Fibroblast of skin of right quadriceps (primary cell): ENCODE results near the gene RAP2A.

ENCODE experiments used
- DNase-seq: peaks from one replicate; pipeline ENCODE4 v3.0.0-alpha.2; 2013

The RAP2A gene

DNA sequence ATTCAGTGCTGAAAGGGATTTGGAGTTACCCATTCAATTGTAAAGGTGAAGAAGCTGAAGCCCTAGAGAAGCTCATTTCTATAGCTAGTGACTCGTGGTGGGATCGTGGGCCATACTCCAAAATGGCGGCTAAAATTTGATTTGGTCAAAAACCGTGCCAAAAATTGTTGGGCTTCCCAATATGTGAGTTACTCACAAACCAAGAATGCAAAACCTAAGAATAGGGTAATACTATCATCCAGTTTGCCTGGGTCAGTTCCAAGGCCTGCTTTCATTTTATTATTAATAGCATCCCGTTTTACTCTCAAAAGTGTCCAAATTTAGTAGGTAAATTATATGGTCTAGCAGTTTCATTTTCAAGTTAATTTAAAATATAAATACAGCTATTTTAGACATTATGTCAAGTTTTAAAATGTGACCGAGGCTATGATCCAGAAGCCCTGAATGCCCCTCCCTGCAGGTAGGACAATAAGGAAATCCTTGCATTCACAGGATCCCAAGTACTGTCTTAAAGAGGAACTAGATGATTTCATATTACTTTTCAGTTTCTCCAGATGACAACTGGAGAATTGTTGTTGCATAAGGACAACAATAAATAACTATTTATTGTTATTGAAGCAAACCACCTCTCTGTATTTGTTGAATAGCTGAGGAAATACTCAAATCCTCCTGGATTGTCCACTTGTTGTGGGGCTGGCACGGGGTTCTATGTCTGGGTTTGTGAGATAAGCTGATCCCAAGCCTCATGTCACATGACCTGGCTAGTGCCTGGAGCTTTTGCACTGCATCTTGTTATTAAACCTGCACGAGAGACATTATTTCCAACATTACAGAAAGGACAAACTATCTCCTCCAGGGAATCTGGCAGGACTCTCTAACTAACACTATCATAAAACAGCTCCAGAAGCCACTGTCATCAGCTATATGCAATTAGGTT lies 11.6 kb upstream of the RAP2A start:
- DNase-seq, result peak; percentile 35

DNA sequence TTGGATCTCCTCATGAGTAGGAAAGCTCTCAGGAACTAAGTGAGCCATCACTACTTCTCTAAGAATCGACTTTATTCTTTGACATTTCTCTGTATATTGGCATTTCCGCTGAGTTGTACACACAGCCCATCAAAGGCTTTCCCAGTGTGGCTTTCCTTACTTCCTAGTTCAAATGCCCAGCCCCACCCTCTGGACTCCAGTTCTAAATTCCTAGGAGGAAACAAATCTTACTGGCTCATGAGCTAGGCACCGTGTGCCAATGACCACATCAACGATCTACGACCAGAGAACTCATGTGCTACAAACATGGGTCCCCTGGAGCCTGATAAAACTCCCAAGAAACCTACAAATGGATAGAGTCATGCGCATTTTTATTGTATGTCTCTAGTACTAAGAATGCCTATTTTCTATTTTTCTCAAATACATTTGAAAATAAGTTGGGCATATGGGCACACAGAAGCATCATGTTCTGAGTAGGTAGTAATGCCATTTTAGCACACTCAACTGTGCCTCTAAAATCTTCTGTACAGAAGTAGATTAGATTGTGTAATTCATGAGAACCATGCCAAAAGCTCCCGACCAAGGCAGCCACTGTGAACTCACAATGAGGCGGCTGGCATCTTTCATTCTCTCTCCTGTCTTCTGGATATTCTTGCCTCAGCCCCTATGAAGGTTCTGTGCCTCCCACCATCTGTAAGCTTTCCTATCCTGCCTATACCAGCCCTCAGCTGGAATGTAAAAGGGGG lies 10.5 kb upstream of the RAP2A start:
- DNase-seq, result no peak

DNA sequence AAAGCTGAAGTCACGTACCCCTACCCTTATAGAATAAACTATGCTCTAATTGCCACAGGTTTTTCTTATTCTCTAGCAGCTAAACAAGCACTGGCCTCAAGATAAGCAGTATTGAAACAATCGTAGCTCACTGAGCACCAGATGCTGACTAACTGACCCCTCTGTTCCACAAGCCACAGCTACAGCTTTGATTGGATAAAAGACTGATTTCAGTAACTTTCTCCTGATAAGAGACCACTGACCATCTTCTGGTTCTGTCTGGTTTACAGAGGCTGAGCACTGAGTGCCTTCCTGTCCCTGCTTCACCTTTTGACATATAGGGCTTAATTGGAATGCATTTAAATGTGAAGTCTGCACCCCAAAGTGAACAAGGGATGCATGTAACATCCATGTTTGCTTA lies 8.4 kb upstream of the RAP2A start:
- DNase-seq, result no peak

DNA sequence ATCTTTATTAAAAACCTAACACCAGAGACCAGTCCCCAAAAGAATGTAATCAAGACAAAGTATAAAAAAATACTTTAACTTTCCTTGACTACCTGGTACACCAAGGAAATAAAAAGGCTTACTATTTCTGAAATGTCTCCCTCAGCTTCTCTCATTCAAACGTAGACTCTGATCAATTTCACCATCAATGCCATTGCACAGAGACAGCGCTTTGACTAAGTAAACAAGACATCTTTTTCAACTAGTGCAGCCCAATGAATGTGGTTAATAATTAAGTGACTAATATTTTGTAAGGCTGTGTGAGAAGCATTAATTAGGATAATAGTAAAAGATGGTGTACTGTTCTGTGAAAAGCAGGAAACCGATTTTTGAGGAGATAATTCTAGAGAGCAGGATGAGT lies 7.3 kb upstream of the RAP2A start:
- no peak for DNase-seq

DNA sequence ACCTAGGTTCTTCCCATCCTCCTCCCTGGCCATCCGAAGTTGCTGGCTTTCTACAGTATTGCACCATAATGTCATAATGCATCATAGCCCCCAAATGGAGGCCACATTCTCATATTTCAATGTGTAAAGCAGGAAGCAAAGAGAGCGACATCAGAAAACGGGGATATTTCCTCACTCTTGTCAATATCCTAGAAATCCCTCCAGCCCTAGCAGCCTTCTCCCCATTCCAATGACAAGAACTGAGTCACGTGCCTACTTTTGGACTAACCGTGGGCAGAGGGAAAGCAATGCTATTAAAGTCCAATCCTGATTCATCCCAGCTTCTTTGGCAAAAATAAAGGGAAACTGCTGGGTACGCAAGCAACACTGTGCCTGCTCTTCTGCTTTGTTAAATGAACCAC lies 4.3 kb upstream of the RAP2A start:
- DNase-seq, result peak; percentile 57

DNA sequence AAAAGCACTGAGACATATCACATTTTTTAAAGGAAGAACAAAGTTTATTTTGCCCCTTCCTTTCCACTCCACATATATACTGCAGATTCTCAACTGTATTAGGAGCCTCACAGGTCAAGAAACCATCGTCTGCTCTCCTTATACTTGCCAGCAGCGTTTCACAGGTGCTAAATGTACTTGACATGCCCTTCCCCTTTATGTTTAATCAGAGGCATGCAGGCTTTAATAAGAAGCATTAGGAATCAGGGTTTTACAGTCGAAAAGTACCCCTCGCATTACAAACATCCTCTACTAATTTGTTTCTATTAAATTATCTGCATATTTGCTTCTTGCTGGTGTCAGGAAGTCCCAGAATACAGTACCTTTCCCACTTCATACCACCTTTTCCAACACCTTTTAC lies 3.7 kb upstream of the RAP2A start:
- DNase-seq, result no peak

DNA sequence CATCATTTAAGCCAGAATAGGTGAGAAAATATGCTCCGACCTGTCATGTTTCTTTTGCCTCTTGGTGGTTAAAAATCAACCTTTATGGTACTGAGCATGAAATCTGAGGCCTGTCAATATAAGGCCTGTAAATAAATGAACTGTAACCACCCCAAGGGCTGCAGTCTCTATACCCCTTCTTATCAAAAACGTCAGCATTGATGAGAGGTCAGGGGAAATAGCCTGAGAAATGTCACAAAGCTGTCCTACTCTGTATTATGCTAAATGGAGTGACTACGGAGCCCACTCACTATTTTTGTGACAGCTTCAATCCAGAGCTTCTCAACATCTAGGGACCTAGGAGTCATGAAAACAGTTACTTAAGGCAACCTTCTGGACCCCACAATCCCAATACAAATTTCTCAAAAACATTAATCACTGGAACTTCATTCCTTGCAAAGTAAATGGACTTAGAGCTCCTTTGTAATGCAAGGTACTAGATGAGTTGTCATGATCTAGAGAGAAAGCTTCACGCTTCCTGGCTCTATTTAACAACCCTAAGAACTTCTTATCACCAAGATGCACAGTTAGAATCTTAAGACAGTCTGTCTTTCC lies 2.7 kb upstream of the RAP2A start:
- no peak for DNase-seq

DNA sequence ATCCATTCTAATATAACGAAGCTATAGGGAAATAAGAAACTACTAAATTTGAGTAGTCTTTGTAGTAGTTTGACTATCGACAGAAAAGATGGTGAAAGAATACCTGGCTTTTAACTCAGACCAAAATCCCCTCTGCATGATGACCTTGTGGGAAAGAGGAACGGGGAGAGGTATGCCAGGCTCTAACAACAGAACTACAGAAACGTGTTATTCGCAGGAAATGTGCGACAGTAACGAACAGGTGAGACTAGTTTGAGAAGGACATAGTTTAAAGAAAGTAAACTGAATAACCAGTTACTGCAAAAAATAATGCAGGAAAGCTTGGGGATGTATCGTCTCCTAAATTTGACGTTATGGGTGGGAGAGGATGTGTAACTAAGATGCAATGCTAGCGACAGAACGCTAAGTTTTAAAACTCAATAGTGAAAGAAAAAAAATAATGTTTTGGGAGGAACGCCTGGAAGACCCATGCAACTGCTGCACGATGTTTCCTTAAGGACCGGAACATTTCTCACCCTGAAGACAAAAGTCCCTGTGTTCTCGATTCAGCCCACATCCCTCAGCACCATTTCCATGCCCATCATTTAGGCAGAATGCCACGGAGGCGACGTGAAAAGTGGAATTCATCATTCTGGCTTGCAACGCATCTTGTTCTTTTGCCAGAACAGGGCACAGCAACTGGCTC lies 1.6 kb upstream of the RAP2A start:
- no peak for DNase-seq

DNA sequence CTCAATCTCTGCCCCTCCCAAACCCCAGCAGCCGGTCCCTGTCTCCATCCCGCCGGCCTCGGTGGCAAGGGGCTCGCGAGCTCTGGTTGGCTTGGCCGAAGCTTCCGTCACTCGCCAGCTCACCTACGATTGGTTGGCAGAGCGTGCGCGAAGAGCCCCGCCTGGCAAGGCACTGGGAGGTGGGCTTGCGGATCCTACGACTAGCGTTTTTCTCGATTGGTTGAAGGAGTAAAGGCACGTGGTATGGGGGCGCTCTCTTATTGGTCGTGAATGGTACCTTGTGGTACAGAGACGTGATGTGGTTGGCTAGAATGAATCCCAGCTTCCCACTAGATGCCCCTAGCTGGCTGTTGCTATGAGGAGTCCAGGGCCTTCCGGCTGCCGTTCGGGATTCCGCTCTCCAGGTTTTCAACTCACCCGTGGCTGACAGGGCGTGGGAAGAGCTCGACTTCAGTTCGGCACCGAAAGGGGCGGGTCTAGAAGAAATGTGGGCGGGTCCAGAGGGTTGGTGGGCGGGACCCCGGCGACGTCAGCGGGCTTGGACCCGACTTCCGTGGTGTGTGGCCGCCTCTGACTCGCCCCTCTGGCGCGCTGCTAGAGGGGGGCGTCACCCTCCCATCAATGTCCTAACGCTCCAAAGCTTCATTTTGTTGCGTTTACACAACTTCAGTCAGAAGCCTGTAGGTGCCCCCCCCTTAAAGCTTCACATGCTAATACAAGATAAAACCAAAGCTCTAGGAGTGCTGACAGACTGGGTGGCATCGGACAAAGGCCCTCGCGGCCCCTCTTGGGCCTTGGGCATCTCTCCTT lies 847 bp upstream of the RAP2A start:
- DNase-seq, result peak; percentile 100

DNA sequence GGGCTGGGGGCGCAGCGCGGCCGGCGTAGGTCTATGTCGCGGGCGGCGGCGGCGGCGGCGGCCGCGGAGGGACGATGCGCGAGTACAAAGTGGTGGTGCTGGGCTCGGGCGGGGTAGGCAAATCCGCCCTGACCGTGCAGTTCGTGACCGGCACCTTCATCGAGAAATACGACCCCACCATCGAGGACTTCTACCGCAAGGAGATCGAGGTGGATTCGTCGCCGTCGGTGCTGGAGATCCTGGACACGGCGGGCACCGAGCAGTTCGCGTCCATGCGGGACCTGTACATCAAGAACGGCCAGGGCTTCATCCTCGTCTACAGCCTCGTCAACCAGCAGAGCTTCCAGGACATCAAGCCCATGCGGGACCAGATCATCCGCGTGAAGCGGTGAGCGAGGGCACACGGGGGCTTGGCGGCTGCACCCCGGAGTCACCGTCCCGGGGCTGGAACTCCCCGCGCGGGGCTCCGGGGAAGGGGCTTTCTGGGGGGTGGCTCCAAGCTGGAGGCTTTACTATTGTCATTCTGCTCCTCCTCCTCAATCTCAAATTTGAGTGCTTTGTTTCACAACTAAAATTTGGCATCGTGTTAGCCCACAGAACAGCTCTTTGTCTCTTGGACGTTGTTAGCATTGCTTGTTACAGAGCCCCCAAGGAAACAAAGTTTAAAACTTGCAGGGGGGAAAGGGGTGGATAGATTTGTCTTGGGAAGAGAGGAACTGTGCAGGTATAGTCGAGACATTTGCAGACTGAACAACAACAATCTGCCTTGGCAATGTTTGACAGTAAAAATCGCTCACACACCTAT lies 630 bp downstream of the RAP2A start:
- peak; percentile 27 for DNase-seq

DNA sequence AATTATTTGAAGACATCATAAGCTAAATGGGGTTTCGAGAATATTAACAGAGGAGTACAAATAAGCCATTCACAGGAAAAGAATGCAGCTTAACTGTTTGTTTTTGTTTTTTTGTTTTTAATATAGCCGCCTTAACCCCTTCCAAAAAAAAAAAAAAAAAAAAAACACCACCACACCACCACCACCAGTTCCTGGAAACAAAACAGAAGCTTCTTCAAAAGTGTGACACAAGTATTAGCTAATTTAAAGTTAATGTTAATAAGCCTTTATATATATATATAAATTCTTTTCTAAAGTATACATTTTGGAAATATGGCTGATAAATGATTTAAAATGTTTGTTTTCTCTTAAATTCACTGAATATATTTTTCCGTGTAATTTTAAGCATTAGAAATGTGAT lies 1.4 kb downstream of the RAP2A start:
- no peak for DNase-seq

DNA sequence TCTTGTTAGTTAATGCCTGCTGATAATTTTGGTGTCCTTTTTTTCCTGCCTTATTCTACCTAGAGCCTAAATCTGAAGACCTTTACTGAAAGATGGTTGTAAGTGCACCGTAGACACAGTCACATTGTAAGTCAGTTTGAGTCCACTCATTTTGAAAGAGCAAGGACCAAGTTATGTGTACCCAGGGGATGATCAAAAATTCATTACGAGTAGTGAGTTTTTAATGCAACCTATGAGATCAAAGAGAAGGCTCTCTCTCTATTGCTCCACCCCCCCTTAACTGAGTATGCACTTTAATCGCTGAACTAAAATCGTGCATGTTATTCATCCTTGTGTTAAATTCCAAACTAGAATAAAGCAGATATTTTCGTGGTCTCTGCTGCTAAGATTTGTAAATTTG lies 1.8 kb downstream of the RAP2A start:
- no peak for DNase-seq

DNA sequence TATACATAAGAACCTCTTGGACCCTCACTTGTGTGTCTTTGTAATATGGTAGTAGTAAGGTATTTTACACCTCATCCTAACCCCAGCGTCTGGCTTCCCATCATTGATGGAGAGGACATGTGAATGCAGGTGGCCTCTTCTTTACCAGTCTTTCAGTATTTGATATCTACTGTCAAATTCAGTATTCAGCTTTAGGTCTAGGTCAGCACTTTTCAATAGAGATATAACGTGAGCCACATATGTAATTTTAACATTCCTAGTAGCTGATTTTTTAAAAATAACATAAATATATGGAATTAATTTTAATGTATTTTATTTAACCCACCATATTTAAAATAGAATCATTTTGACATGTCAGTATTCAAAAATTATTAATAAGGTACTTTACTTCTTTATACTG lies 2.9 kb downstream of the RAP2A start:
- DNase-seq, result no peak

DNA sequence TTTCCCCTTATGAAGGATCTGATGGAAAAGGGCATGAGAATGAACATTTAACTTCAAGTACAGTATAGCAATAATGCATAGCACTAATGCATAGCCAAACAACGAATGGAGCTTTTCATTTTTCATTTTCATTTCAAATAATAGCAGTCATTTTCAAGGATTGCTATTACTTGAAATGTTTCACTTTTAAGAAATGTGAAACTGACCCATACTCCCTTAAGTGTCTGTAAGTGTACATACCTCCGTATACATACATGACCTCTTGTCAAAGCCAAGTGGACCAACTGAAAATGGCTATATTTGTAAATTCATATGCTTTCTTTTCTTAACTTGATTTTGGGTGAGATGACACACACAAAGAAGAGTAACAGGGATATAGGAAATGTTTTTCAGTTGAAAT lies 3.8 kb downstream of the RAP2A start:
- no peak for DNase-seq

DNA sequence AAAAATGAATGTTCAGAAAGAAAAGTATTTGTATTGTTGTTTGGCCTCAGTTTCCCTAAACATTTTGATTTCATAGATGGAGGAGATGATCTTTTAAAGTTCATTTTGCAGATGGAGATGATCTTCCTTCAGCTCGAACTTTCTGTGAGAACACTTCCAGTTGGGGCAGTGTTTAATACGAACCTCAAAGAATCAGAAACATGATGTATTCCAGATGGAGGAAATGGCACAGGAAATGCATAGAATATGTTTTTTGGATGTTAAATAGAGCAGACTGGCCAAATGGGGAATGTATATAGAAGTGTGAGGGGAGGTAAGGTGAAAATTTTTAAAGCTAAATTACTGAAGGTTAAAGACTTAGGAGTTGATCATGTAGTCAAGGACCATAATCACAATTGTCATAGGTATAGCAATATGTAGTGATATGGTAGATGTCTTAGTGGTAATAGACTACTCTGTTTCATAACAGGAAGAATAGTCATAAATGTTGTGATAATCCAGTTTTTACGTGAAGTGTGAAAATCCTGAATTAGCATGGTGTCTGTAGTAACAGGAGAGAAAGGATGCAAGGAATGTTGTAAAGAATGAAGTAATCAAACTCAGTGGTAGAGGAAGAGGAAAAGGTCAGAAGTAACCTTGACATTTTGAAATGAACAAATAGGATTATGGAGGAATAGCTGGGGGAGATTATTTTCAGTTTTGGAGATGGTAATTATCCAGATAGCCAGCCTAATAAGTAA lies 5.1 kb downstream of the RAP2A start:
- peak; percentile 25 for DNase-seq

DNA sequence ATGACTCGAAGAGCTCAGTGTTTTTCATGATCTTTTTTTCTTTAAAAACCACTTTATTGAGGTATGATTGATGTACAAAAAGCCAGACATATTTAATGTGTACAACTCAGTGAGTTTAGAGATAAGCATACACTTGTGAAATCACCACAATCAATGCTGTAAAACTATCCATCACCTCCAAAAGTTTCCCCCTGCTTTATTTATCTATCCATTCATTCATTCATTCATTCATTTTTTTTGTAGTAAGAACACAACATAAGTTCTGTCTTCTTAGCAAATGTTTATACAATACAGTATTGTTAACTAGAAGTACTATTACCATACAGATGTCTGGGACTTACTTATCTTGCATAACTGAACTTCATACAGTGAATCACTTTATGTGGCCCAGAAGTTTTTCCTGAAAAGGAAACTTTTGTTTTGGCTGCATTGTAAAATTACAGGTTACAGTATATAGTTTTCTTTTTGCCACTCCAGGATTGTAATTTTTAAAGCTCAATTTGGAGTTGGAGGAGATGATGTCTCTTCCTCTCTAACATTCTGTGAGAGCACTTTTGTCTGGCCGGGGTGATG lies 6.7 kb downstream of the RAP2A start:
- no peak for DNase-seq

DNA sequence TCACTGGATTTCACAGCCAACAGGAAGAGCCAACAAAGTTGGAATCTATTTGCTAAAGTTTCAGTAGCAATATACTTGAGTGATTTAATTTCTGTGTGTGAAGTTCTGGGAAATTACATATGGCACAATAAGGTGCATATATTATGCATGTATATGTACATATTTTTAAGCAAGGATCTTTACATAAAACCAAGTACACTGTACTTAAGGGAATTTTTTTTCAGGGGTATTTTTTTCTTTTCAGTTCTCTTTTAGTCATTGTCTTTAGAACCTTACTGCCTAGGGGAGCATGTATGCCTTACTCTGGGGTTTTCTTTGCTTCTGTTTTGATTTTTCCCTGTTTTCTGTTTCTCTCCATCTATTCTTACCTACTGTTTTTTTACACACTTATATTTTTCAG lies 7.4 kb downstream of the RAP2A start:
- DNase-seq, result no peak

DNA sequence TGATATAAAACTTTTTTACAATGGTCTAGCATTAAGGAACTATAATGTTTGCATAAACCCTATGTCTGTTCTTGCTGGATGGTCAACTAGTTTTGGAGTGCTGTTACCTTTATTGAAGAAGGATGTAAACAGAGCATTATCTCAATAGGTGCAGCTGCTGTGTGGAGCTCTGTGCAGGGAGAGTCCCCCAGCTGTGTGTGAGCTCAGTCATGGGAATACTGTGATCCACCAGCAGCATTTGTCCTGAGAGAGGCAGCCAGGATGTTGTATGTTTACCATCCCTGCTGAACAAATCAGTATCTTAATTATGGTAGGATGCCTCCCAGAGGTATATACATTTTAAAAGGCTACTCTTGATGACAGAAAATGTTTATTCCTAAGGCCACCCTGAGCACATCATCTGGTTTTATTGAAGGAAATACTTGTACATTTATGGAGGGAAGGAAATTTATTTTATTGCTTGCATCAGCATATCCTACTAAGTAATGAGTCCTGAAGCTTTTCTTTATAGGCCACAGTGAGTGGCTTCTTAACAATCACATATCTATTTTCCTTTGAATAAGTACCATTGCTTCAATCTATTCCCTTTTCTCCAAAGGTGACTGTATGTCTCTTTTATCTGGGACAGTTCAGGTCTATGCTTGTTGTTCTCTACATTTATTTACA lies 11.7 kb downstream of the RAP2A start:
- DNase-seq, result no peak

DNA sequence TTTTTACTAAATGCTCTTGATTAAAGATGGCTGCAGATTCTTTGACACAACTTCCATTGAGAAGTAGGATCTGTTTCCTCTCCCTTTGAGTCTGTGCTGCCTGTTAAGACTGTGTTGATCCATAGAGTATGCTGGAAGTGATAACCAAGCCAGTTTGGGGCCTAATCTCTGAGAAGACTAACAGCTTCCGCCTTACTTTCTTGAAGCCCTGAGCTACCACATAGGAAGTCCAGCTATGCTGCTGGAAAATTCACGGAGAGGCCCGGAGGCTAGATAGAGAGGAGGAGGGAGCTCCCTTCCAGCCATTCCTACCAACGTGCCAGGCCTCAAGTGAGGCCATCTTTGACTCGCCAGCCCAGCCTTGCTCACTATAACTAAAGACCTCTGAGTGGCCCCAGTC lies 12.5 kb downstream of the RAP2A start:
- no peak for DNase-seq
